ENCODE results near the gene HERC5.
A peak's percentile ranks its signal among the peaks of the same experiment; 100 is the strongest.

Gene HERC5

DNA sequence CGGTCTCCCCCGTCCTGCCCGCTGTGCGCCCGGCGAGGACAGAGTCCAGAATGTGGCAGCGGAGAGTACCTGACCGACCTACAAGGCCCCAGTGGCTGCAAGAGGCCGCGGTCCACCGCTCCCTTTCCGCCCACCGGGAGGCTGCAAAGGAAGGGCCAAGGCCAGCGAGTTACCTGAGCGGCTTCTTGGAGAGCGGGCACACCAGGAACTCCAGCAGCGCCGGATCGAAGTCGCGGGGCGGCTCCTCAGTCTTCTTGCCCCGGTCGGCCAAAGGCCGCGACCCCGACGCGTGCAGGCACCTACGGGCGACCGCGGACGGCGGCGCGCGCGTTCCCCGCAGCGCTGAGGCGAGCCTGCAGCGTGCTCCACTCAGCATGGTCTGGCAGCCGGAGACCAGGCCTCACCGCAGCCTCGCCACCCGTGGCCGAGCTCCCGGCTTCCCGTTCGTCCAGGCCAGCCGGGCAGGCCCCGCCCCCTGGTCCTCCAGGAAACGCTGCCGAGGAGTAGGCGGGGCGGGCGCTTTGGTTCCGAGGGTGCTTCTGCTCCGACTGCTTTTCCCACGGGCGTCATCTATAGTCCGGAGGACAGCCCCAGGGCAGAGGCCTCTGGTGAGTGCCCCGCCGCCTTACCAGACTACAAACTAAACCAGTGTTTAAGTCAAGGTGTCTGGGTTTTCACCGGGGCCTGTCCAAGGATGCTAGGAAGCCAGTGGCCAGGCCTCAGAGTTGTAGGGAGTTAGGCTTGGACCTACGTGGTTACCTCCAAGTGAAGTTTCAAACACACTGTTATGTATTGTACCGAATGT is 66.6 kb downstream of the HERC5 start, which contains the start of gene PYURF:
Gene PYURF (minus strand): TSS at position 452 of the 805 bp plus-strand sequence. CDS start 76 bp downstream, at position 376.
- DNase-seq = peak; percentile 95

DNA sequence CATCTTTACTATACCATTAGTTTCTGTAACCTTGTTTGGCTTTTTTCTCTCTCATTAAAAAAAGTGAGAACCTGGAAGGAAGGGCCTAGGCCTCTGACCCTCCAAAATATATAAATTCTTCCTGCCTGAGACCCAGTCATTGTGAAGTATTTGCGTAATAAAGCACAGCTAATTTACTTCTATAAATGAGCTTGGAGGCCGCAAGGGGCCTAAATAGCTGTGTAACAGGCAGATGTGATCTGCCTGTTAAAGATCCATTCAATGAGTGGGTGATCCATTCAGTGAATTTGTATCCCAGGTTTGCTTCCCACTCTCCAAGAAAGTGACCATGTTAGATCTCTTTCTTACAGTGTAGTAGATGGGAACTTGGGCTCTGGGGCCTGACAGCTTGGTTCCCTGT is 67.3 kb downstream of the HERC5 start:
- peak; percentile 66 for DNase-seq

DNA sequence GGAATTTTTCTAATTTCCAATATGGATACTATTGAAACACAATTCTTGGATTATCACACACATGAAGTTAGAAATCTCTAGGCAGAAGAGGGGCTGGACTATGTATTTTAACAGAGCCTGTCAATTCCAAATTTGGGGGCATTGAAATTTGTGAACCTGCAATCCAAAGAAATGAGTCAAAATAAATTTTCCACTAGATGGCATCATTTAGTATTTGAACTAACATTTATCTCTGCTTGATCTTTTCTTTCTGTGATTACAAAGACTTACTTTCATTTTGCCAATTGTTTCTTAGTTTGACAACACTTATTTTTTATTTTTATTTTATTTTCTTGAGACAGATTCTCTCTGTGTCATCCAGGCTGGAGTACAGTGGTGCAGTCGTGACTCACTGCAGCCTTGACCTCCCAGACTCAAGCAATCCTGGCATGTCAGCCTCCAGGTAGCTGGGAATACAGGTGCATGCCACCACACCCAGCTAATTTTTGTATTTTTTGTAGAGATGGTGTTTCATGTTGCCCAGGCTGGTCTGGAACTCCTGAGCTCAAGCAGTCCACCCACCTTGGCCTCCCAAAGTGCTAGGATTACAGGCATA is 69.4 kb downstream of the HERC5 start:
- DNase-seq = no peak

DNA sequence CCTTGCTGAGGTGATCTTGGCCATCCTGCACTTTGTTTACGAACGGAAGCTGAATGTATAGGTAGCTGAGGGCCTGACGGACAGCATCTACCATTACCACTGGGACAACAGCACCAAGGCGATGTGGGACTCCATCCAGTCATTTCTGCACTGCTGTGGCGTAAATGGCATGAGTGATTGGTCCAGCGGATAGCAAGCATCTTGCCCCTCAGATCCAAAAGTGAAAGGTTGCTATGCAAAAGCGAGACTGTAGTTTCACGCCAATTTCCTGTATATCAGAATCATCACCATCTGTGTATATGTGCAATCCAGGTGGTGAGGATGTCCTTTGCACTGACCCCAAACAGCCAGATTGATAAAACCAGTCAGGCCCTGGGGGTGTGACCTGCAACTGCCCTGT is 70.9 kb downstream of the HERC5 start:
- DNase-seq = no peak

DNA sequence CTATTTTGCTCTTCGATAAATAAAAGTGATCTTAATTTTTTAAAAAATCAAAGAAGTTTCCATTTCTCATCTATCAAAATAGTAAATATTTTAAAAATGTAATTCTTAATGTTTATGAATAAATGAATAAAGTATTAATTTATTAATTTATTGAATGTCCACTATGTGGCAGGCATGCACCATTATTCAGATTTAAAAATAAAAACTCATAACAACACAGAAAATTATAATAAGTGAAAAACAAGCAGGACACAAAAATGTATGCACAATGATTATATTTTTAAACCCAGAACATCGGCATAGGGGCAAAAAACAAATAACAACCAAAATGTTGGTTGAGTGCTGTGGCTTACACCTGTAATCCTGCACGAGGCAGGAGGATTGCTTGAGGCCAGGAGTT is 71.9 kb downstream of the HERC5 start:
- DNase-seq = no peak

DNA sequence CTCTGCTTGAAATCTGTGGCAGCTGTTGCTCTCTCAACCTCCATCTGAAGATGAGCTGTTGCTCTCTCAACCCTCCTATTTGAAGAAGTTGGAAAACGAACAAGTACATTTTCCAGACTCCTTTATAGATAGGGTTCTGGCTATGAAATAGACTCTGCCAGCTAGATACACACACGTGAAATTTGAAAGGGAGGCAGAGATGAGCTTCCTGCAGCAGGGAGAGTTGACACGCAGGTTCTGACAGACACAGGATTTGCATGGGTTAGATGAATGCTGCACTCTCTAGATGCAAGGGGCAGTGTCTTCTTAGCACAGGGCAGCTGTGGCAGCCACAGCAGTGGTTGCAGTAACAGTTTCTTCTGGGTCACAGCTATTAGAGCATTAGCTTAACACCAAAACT is 74.6 kb downstream of the HERC5 start:
- DNase-seq = no peak

DNA sequence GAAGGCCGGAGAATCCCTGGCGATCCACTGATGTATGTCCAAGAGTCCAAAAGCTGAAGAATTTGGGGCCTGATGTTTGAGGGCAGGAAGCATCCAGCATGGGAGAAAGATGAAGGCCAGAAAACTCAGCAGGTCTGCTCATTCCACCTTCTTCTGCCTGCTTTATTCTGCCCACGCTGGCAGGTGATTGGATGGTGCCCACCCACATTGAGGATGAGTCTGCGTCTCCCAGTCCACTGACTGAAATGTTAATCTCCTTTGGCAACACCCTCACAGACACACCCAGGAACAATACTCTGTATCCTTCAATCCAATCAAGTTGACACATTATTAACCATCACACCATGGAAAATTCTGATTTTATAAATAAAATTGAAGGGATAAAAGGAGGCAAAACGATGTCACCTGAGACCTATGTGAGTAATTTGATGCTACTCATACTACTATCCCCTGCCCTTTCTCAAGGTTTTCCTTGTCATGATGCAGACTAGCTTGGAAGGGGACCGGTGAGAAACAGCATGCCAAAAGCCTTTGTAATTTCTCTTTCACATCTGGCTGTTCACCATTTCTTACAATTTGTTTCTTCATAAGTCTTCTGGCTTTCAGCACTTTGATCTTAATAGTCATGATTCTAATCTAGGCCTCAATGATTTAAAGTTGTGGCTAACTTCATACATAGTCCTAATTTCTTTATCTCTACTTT is 76.3 kb downstream of the HERC5 start:
- no peak for DNase-seq

DNA sequence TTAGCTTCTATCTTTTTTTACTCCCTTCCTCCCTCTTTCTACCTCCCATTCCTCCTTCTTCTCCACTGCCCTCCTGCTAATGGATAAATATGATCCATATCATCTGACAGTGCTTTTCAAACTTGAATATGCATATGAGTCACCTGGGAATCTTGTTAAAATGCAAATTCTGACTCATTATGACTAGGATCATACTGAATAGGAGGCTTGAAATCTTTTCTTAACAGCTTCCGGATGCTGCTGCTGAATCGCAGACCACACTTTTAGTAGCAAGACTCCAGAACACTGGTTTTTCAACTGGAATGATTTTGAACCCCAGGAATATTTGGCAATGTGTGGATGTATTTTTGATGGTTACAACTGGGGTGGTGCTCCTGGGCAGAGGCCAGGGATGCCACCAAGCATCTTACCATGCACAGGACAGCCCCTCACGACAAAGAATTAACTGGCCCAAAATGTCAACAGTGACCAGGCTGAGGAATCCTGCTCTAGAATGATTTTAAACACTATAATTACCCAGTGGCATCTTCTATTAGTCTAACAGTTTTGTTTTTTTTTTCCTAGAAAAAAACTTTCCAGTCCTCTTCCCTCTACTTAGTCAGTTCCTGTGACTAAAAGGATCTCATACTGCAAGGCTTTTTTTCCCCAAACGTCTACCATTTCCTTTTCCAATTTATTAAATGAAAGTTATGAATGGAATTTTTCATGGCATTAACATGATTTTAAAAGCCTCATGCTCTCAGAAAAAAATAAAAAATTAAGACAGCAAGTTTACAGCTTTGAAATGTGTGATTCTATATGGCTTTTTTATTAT is 77.2 kb downstream of the HERC5 start:
- DNase-seq = no peak

DNA sequence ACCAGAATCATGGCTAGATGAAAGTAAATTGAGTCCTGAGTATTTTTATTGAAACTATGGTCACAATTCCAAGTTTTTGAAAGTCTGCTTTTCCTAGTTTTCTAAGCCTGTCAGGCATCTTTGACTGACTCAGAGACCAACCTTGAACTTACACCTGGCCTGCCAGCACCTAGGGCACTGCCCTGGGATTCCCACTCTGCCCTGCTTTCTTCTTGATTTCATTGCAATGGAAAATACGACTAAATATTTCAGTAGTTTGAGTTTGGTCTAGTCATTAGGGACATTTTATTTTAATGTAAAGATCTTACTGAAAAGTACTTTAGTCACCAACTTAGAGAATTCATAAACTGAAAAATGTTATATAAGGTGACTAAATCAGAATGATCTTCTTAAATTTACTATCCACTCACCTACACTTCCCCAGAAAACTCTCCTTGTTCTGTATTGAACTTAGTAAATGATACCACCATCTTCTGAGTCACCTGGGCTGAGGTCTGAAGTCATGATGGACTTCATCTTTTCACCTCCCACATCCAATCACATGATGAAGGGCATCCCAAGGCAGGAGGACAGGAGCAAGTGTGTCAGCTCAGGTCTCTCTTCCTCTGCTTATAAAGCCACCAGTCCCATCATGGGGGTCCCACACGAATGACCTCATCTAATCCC is 78.3 kb downstream of the HERC5 start:
- DNase-seq = no peak

DNA sequence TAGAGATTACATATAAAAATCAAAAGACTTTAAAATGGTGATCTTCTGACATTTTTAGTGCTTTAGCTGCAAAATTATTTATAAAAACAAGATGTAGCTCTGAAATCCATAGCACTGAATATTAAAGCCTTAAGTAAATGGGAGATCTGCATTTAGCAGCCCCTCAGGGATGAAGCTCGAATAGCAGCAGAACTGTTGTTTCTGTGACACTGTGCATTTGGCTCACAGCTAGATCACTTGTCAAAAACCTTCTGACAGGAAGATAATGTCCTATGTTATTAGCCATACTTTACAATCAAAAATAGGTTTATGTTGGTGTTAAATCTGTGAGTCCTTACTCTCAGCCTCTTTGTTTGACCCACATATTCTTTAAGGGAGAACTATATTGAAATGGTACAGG is 80.8 kb downstream of the HERC5 start:
- DNase-seq = no peak

DNA sequence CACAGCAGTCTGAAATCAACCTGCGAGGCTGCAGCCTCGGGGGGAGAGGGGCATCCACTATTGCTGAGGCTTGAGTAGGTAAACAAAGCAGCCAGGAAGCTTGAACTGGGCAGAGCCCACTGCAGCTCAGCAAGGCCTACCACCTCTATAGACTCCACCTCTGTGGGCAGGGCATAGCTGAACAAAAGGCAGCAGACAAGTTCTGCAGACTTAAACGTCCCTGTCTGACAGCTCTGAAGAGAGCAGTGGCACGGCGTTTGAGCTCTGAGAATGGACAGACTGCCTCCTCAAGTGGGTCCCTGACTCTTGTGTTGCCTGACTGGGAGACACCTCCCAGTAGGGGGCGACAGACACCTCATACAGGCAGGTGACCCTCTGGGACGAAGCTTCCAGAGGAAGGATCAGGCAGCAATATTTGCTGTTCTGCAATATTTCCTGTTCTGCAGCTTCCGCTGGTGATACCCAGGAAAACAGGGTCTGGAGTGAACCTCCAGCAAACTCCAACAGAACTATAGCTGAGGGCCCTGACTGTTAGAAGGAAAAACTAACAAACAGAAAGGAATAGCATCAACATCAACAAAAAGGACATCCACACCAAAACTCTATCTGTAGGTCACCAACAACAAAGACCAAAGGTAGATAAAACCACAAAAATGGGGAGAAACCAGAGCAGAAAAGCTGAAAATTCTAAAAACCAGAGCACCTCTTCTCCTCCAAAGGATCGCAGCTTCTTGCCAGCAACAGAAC is 82.6 kb downstream of the HERC5 start:
- DNase-seq = peak; percentile 12

DNA sequence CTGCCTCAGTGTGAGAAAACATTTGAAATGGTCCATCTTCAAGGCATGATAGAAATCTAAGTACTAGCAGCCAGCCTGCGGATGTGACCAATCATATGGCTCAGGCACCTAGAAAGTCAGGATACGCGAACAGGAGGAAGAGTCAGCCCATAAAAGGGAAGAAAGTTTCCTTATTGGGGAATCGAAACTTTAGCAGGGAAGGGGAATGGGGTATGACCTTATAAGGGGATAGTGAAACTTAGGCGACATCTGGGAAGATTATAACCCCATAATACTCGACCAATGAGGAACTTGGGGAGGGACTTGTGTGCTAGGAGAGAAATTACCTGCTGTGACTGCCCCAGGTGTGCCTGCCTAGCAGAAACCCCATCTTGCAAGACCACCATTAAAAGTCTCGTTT is 92.9 kb downstream of the HERC5 start:
- no peak for DNase-seq
